Measurements from ENCODE around the gene CABLES1.

The CABLES1 gene

DNA sequence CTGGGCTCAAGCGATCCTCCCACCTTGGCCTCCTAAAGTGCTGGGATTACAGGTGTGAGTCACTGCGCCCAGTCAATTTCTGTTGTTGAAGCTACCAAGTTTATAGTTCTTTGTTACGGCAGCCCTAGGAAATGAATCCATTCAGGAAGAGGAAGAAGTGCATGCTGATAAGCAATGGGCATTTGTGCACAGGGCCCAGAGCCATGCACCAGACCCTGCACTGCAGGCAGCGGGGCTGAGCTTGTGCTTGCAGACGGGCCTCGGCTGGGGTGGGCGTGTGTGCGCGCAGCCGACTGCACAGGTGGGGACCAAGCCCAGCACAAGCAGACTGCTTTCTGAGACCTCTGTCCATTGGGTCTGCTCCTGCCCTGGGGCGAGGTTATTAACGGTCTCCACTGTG is 144.6 kb downstream of the CABLES1 start (continued):
- TF ChIP-seq ZNF704 (tag by site-specific recombination; IDR thresholded peaks at IDR 0.05) (no peak), ZNF391 (tag by site-specific recombination; IDR thresholded peaks at IDR 0.05; ENCODE audit: borderline replicate concordance, low read depth) (no peak)

- CTCF ChIA-PET: no interaction called here
- Histone ChIP-seq H3K4me3 (ENCODE audit: low read depth, low read length) (no peak overlapping the region), H3K4me1 (ENCODE audit: control insufficient read depth, insufficient read depth, low read length) (no peaks in the 10 kb centered on the region), H3K9me3 (ENCODE audit: control insufficient read depth, insufficient read depth, low read depth, low read length) (no peaks in the 10 kb centered on the region), H3K27ac (ENCODE audit: extremely low read depth, low read depth, low read length) (no peak overlapping the region), H3K36me3 (ENCODE audit: control insufficient read depth in 2 of 2, insufficient read depth in 1 of 2, low read length in 2 of 2) (no peaks in the 10 kb centered on the region)
- POLR2A ChIA-PET: no interaction called here
- TF ChIP-seq ZFHX2 (tag by site-specific recombination; conservative IDR thresholded peaks at IDR 0.05) (0 out of 2 replicates have a peak, but pooled peaks have one; percentile 30), ZEB2 (tag by site-specific recombination; IDR thresholded peaks at IDR 0.05) (no peak)
These were observed 145.6 kb downstream of the CABLES1 start for GRCh38 chr18:23280844-23281243.

DNA sequence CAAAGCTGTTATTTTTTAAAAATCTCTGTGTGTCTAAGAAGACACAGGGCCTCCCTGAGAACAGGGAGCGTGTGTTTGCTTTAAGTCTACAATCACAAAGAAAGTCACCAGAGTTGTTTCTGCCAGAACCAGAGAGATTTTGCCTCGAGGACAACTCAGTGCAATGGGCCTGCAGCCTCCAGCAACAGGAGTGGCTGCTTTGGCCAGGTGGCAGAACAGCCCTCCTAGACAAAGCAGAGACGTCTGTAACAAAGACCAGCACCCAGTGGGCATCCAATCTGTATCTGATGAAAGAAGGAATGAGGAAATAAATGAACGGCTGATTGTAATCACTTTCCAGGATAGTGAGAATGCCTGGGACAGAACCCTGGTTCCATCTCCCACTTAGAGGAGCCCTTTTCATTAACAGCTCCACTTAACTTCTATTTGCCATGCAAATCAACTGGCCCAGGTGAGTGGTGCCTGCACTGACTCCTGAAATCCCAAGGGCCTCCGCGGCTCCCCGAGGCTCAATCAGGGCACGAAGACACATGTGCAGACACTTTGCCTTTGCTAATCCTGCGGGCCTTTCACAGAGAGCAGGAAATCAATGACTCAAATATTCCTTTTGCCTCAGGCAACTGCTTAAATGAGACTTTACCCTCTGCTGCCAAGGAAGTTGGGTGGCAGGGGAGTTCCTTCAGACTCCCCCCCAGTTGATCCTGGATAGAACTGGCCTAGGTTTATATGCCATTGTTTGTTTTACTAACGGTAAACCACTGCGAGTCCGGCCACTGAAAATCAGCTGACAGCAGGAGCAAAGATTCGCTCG is 146.5 kb downstream of the CABLES1 start:
- TF ChIP-seq ZNF548 (tag by site-specific recombination; IDR thresholded peaks at IDR 0.05): no peak
- TF ChIP-seq GLIS2 (tag by site-specific recombination; IDR thresholded peaks at IDR 0.05): no peak
- TF ChIP-seq, protein P1, sequence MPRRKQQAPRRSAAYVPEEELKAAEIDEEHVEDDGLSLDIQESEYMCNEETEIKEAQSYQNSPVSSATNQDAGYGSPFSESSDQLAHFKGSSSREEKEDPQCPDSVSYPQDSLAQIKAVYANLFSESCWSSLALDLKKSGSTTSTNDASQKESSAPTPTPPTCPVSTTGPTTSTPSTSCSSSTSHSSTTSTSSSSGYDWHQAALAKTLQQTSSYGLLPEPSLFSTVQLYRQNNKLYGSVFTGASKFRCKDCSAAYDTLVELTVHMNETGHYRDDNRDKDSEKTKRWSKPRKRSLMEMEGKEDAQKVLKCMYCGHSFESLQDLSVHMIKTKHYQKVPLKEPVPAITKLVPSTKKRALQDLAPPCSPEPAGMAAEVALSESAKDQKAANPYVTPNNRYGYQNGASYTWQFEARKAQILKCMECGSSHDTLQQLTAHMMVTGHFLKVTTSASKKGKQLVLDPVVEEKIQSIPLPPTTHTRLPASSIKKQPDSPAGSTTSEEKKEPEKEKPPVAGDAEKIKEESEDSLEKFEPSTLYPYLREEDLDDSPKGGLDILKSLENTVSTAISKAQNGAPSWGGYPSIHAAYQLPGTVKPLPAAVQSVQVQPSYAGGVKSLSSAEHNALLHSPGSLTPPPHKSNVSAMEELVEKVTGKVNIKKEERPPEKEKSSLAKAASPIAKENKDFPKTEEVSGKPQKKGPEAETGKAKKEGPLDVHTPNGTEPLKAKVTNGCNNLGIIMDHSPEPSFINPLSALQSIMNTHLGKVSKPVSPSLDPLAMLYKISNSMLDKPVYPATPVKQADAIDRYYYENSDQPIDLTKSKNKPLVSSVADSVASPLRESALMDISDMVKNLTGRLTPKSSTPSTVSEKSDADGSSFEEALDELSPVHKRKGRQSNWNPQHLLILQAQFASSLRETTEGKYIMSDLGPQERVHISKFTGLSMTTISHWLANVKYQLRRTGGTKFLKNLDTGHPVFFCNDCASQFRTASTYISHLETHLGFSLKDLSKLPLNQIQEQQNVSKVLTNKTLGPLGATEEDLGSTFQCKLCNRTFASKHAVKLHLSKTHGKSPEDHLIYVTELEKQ (tag by site-specific recombination; IDR thresholded peaks at IDR 0.05; ENCODE audit: borderline replicate concordance): no peak
- TF ChIP-seq ZNF629 (tag by site-specific recombination; IDR thresholded peaks at IDR 0.05): no peak
- no peak for TF ChIP-seq ZNF324 (tag by site-specific recombination; IDR thresholded peaks at IDR 0.05)
- TF ChIP-seq AEBP2 (tag by site-specific recombination; IDR thresholded peaks at IDR 0.05; ENCODE audit: borderline replicate concordance): no peak
- no peak for TF ChIP-seq ZNF2 (tag by site-specific recombination; IDR thresholded peaks at IDR 0.05)
- TF ChIP-seq SP7 (tag by site-specific recombination; IDR thresholded peaks at IDR 0.05): no peak
- no peak for TF ChIP-seq EGR2 (tag by site-specific recombination; IDR thresholded peaks at IDR 0.05; ENCODE audit: low read depth)
- TF ChIP-seq ZNF521 (tag by site-specific recombination; IDR thresholded peaks at IDR 0.05): no peak
- no peak for TF ChIP-seq ZNF677 (tag by site-specific recombination; IDR thresholded peaks at IDR 0.05)
- no peak overlapping the region for H3K27ac ChIP-seq (ENCODE audit: extremely low read depth, low read depth, low read length)
- H3K36me3 ChIP-seq (ENCODE audit: control insufficient read depth in 2 of 2, insufficient read depth in 1 of 2, low read length in 2 of 2): no peaks in the 10 kb centered on the region
- H3K4me3 ChIP-seq (ENCODE audit: low read depth, low read length): no peak overlapping the region
- ChIA-PET CTCF (no interaction called here), POLR2A (no interaction called here)
- no peaks in the 10 kb centered on the region for H3K4me1 ChIP-seq (ENCODE audit: control insufficient read depth, insufficient read depth, low read length)
- no peaks in the 10 kb centered on the region for H3K9me3 ChIP-seq (ENCODE audit: control insufficient read depth, insufficient read depth, low read depth, low read length)
